Lower leg skin (tissue), 4 donors: ENCODE data around the gene HAL. TPM values are rescaled to one million over a fixed set of nuclear protein-coding genes. Genes with fewer than 3 reads are reported as not detected.
A peak's percentile ranks its signal among the peaks of the same experiment; 100 is the strongest.

ENCODE experiments used
- DNase-seq, 2 donors: peaks; one replicate each; pipeline ENCODE4 v3.0.0-alpha.2; 2019; ENCODE audit warnings: low spot score in 2 of 2
- H3K4me3 ChIP-seq: fragments of 200-600 bp; sonication (generic); 2 replicates; pipeline ENCODE4 v1.5.1; 2017; ENCODE audit warnings: mild to moderate bottlenecking, low read depth; ENCODE audit not compliant: poor library complexity, severe bottlenecking
- POLR2A ChIP-seq, 2 donors: fragments of 450-650 bp; IDR thresholded peaks; one replicate each; pipeline ENCODE4 v1.6.1; 2016 to 2017; ENCODE audit warnings: antibody characterized with exemption in 2 of 2, mild to moderate bottlenecking in 1 of 2, moderate library complexity in 1 of 2
- WGBS, 2 donors: methylation state at CpG; one replicate each; pipeline ENCODE4 v1.1.5; 2018; 5-methylcytosine and 5-hydroxymethylcytosine counted together
- intact Hi-C: fragments of 100-400 bp; cut with DNase I; formaldehyde crosslinking; loops from one replicate; pipeline ENCODE4 v1.15.0; 2023; ENCODE audit warnings: low total_unique reads
- total RNA-seq, 4 donors: library from RNA; depleted of rRNA; stranded (reverse); fragments of >200 nt; gene quantifications; one replicate each; pipeline ENCODE4 v1.1.0, GENCODE V29; 2016
- TF ChIP-seq, protein P1 (sequence below), 3 donors: fragments of 450-650 bp; IDR thresholded peaks; one replicate each; pipeline ENCODE4 v1.5.1; 2016; ENCODE audit warnings: antibody characterized with exemption in 3 of 3, mild to moderate bottlenecking in 3 of 3, moderate library complexity in 2 of 3

HAL gene
- total RNA-seq, 4 donors from 2014 or later, result 128 to 289 (median 164) TPM

DNA sequence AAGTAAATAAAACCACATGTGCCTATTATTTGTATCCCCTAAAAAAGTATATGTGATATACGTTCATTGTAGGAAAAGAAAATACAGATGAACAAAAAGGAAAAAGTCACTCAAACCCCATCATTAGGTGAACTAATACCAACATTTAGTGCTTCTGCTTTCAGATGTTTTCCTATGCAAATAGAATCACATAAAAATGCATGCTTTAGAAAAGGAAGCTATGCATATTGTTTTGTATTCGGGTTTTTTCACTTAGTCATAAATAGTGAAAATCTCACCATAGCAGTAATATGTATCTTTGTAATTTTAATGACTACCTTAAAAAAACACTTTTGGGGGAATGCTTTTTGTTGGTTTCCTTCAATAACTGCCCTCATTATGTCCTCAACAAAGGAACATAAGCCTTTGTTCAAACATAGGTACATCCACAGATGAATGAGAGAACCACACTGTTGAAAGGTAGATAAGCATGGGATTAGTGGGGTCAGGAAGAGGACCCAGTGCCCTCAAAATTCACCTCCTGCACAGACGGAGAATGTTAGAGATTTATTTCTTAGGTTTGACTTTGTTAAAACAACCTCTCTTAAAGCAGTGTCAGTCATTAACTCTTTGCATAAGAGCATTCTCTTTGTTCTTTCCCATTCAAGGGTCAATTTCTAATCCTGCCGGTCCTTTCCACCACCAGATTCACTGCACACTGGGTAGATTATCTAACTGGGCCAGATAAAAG is 46.5 kb downstream of the HAL start:
- no peak for DNase-seq
- 52 to 58% methylated on average over 4 of the region's 4 CpGs for WGBS, 2 donors
- intact Hi-C loops, result no loop called here
- no peak overlapping the region for H3K4me3 ChIP-seq
- no peak for TF ChIP-seq POLR2A (IDR thresholded peaks at IDR 0.05)
- TF ChIP-seq, protein P1, sequence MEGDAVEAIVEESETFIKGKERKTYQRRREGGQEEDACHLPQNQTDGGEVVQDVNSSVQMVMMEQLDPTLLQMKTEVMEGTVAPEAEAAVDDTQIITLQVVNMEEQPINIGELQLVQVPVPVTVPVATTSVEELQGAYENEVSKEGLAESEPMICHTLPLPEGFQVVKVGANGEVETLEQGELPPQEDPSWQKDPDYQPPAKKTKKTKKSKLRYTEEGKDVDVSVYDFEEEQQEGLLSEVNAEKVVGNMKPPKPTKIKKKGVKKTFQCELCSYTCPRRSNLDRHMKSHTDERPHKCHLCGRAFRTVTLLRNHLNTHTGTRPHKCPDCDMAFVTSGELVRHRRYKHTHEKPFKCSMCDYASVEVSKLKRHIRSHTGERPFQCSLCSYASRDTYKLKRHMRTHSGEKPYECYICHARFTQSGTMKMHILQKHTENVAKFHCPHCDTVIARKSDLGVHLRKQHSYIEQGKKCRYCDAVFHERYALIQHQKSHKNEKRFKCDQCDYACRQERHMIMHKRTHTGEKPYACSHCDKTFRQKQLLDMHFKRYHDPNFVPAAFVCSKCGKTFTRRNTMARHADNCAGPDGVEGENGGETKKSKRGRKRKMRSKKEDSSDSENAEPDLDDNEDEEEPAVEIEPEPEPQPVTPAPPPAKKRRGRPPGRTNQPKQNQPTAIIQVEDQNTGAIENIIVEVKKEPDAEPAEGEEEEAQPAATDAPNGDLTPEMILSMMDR (IDR thresholded peaks at IDR 0.05), result no peak

DNA sequence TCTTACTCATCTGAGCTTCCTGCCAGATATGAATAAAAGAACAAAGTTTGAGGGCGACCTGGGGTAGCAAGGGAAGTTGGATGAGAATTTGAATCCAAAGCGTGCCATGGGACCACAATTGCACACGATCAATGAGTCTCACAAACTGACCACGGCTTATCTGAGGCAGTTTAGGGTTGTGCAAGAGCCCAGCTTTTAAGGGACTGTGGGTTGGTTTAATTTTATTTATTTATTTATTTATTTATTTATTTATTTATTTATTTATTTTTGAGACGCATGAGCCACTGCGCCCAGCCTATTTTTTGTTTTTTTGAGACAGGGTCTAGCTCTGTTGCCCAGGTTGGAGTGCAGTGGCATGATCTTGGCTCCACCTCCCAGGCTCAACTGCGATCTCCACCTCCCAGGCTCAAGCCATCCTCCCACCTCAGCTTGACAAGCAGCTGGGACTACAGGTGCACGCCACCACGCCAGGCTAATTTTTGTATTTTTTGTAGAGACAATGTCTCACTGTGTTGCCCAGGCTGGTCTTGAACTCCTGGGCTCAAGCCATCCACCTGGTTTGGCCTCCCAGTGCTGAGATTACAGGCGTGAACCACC is 51.9 kb downstream of the HAL start:
- 79 to 82% methylated on average over 10 of the region's 10 CpGs for WGBS, 2 donors
- no peak for DNase-seq
- no peak overlapping the region for H3K4me3 ChIP-seq
- intact Hi-C loops, result no loop called here
- TF ChIP-seq POLR2A (IDR thresholded peaks at IDR 0.05), result no peak
- TF ChIP-seq, protein P1 (IDR thresholded peaks at IDR 0.05), result no peak

DNA sequence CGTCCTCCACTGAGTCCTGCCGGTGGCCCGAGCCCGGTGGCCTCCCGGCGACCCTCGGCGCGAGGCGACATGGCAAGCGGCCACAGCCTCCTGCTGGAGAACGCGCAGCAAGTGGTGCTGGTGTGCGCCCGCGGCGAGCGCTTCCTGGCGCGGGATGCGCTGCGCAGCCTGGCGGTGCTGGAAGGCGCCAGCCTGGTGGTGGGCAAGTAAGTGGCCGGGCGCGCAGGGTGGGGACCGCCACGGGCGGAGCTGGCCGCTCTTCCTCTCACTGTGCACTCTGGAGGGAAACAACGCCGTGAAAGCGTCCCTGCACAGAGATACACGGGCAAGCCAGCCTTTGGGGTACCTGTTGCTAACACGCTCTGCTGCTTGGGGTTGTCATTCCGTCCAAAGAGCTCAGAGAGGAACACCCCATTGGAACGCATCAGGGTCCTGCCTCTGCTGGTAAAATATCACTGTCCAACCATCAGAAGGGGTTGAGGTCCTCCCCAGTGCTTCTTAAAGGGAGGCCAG is 52.8 kb downstream of the HAL start, which contains the start of gene AMDHD1:
Gene AMDHD1 (plus strand): TSS at position 2 of the 513 bp plus-strand sequence. CDS start 68 bp downstream, at position 70.
- intact Hi-C loops, result no loop called here
- DNase-seq, result peak; percentile 16 to 89
- 0% methylated on average over 8 to 15 of the region's 38 CpGs for WGBS, 2 donors
- peak within 1 kb of the TSS; percentile 64 for H3K4me3 ChIP-seq
- TF ChIP-seq POLR2A (IDR thresholded peaks at IDR 0.05), result no peak
- TF ChIP-seq, protein P1 (IDR thresholded peaks at IDR 0.05), result no peak

DNA sequence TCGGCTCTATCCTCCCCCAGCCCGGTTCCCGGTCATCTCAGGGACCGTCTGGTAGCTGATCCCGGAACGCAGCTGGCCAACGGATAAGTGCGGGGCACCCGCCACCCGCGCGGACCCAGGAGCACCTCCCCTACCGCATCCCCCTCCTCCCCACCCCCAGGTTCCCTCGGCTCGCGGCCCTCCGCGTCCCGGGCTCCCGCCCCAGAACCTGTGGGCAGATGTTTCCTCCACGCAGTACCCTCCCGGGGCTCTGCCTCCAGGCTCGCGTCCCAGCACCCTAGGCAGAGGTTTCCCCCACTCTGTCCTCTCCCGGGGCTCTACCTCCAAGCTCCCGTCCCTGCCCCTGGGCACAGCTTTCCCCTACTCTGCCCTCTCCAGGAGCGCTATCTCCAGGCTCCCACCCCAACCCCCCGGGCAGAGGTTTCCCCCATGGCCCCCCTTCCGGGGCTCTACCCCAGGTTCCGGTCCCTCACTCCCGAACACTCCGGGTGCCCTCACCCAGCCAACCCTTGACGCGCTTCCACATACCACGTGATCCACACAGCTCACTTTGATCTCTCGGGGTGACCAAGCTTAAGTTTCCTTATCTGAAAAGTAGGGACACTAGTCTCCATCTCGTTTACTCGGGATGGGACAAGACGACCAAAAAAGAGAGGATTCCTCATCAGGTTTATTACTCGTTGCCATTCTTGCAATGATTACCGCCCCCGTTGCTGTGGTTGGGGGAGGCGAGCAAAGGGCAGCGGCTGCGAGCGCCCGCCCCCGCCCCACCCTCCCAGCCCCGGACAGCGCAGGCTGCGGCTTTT is 53.4 kb downstream of the HAL start, which contains the start of gene CCDC38:
Gene CCDC38 (minus strand): TSS at position 91 of the 806 bp plus-strand sequence. CDS start 6,105 bp downstream, outside the sequence.
- peak within 1 kb of the TSS; percentile 64 for H3K4me3 ChIP-seq
- WGBS, 2 donors, result 1% methylated on average over 27 to 47 of the region's 51 CpGs
- TF ChIP-seq POLR2A (IDR thresholded peaks at IDR 0.05), result no peak
- TF ChIP-seq, protein P1 (IDR thresholded peaks at IDR 0.05), result no peak
- peak; percentile 75 to 95 for DNase-seq
- intact Hi-C loops, result no loop called here

DNA sequence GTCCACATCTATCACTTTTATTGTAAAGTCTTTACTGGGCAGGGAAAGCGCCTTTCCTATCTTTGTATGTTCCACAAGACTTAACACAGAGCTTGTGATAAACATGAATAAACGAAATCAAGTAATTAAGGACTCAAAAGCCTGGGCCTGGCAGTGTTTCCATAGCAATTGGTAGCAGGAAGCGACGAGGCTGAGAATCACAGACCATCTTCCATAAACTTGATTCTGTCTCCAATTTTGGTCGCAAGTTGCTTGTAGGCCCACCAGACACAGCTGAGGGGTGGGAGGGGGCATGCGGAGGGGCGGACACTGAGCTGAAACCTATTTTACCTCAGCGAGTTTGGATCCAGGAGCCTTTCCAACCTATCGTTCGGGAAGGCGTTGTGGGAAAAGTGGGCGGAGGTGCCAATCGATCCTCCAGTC is 54.0 kb downstream of the HAL start:
- no peak for DNase-seq
- TF ChIP-seq POLR2A (IDR thresholded peaks at IDR 0.05), result no peak
- TF ChIP-seq, protein P1 (IDR thresholded peaks at IDR 0.05), result no peak
- WGBS, 2 donors, result 9 to 12% methylated on average over 12 to 13 of the region's 13 CpGs
- intact Hi-C loops, result no loop called here
- peak overlapping the region; percentile 64 for H3K4me3 ChIP-seq
